Endodermal cell (in vitro differentiated cells): ENCODE results near the gene UBL7. TPM values are rescaled to one million over a fixed set of nuclear protein-coding genes. Genes with fewer than 3 reads are reported as not detected.

Experiments
- DNase-seq: peaks from one replicate; pipeline ENCODE4 v3.0.0-alpha.2; 2017
- H3K27ac ChIP-seq: 2 replicates; pipeline ENCODE4 v1.5.1; 2013; ENCODE audit warnings: mild to moderate bottlenecking, low read depth, low read length, moderate library complexity
- H3K27me3 ChIP-seq: 2 replicates; pipeline ENCODE4 v1.6.1; 2013; ENCODE audit warnings: mild to moderate bottlenecking, low read length, moderate library complexity; ENCODE audit not compliant: insufficient read depth, control insufficient read depth, poor library complexity, severe bottlenecking
- H3K36me3 ChIP-seq: 2 replicates; pipeline ENCODE4 v1.7.0; 2013; ENCODE audit warnings: mild to moderate bottlenecking, low read length, moderate library complexity; ENCODE audit not compliant: control insufficient read depth, insufficient read depth
- H3K4me1 ChIP-seq: one replicate; pipeline ENCODE4 v1.7.0; 2013; ENCODE audit warnings: low read length; ENCODE audit not compliant: control insufficient read depth, insufficient read depth
- H3K4me3 ChIP-seq: 2 replicates; pipeline ENCODE4 v1.5.1; 2013; ENCODE audit warnings: mild to moderate bottlenecking, low read length, moderate library complexity
- H3K9ac ChIP-seq: 2 replicates; pipeline ENCODE4 v1.6.1; 2013; ENCODE audit warnings: mild to moderate bottlenecking, low read length, moderate library complexity; ENCODE audit not compliant: poor library complexity, severe bottlenecking; ENCODE audit errors: extremely low read depth
- H3K9me3 ChIP-seq: 2 replicates; pipeline ENCODE4 v1.6.1; 2013; ENCODE audit warnings: mild to moderate bottlenecking, low read length, moderate library complexity; ENCODE audit not compliant: control insufficient read depth
- H3K27ac Mint-ChIP-seq: 2 replicates; pipeline ENCODE4 v1.8.0; 2020; ENCODE audit warnings: mixed read lengths
- H3K27me3 Mint-ChIP-seq: 2 replicates; pipeline ENCODE4 v1.8.0; 2021; ENCODE audit warnings: mild to moderate bottlenecking, mixed read lengths; ENCODE audit not compliant: insufficient read depth
- H3K36me3 Mint-ChIP-seq: 2 replicates; pipeline ENCODE4 v1.8.0; 2020; ENCODE audit warnings: low read depth, mixed read lengths
- H3K4me1 Mint-ChIP-seq: 2 replicates; pipeline ENCODE4 v1.8.0; 2020; ENCODE audit warnings: mixed read lengths
- H3K4me3 Mint-ChIP-seq: 2 replicates; pipeline ENCODE4 v1.8.0; 2020; ENCODE audit warnings: mild to moderate bottlenecking, moderate library complexity, mixed read lengths
- H3K9me3 Mint-ChIP-seq: 2 replicates; pipeline ENCODE4 v1.8.0; 2020; ENCODE audit warnings: mild to moderate bottlenecking, mixed read lengths
- CTCF ChIP-seq: fragments of 200-600 bp; sonication (generic); conservative IDR thresholded peaks from 2 replicates; pipeline ENCODE4 v1.5.0; 2021; ENCODE audit warnings: antibody characterized with exemption, mild to moderate bottlenecking
- WGBS, 2 experiments: methylation state at CpG; one replicate each; pipeline versions ENCODE4 v1.1.5 to v1.1.7; 2013; ENCODE audit warnings: missing lambda C conversion rate in 2 of 2, mixed read lengths in 1 of 2; ENCODE audit not compliant: insufficient coverage in 1 of 2, insufficient read length in 1 of 2; 5-methylcytosine and 5-hydroxymethylcytosine counted together
- total RNA-seq, 2 donors: library from RNA; stranded (reverse); fragmentation: NEBNext Ultra II Directional in 1 of 2; extraction: Animal tissue kit (Norgen Biotek cat#: 25700) in 1 of 2; gene quantifications; 2 replicates in 1 of 2; 3 replicates in 1 of 2; pipeline ENCODE4 v1.2.1, GENCODE V29; 2021

Gene UBL7
- total RNA-seq, 2 donors from 2014 or later = 38.5 to 52.6 TPM

- H3K9me3 ChIP-seq = no peaks in the 10 kb centered on the region
- no peak for DNase-seq
- peaks cover 17% of the 10 kb centered on the region for H3K36me3 Mint-ChIP-seq
- no peak for TF ChIP-seq CTCF
- H3K4me3 ChIP-seq = no peak overlapping the region
- peaks cover 3% of the 10 kb centered on the region for H3K4me1 ChIP-seq
- no peaks in the 10 kb centered on the region for H3K27me3 Mint-ChIP-seq
- WGBS, 2 experiments = 90 to 96% methylated on average over 4 to 5 of the region's 5 CpGs
- no peaks in the 10 kb centered on the region for H3K4me1 Mint-ChIP-seq
- no peak overlapping the region for H3K4me3 Mint-ChIP-seq
- H3K27ac ChIP-seq = no peak overlapping the region
- peaks cover 27% of the 10 kb centered on the region for H3K36me3 ChIP-seq
- H3K9ac ChIP-seq = no peak overlapping the region
- no peaks in the 10 kb centered on the region for H3K9me3 Mint-ChIP-seq
- no peak overlapping the region for H3K27ac Mint-ChIP-seq
- no peaks in the 10 kb centered on the region for H3K27me3 ChIP-seq
These were observed 46.8 kb downstream of the UBL7 start for GRCh38 chr15:74414081-74414580.

DNA sequence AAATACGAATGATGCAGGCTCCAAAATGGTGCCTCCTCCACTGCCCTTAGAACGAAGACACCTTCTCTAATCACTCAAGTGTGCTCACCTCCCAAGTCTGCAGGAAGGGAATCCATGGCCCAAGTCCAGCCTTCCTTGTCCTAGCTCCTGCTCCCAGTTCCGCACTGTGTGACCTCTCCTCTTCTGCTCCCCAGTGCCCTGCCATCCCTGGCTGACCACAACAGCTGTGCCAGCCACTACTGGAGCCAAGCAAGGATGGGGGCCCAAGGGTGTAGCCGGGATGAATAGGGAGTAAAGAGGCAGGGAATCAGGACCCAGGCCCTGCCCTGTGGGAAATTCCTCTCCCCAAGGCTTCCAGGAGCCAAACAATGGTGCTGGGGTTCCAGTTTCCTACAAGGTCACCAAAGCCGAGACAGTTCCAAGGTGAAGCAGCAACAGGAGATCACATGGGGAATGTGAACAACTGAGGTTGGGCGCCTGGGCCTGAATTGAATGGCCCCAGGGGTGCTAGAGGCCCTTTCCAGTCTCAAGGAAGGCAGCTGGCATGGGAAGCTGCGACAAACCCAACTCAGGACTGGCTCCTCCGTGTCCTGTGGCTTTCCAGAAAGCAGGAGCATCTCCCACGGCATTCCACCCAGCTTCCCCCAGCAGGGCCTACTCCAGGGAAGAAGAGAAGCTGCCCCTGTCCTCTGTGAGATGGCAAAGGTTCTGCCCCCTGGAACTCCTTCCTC lies 47.4 kb downstream of the UBL7 start:
- WGBS, 2 experiments = 90 to 92% methylated on average over 8 to 9 of the region's 9 CpGs
- Histone ChIP-seq H3K9me3 (no peaks in the 10 kb centered on the region), H3K4me1 (no peaks in the 10 kb centered on the region), H3K36me3 (peaks cover 27% of the 10 kb centered on the region), H3K4me3 (no peak overlapping the region), H3K9ac (no peak overlapping the region), H3K27ac (no peak overlapping the region), H3K27me3 (no peaks in the 10 kb centered on the region)
- no peak for TF ChIP-seq CTCF
- no peaks in the 10 kb centered on the region for H3K27me3 Mint-ChIP-seq
- no peak overlapping the region for H3K27ac Mint-ChIP-seq
- H3K4me3 Mint-ChIP-seq = no peak overlapping the region
- no peaks in the 10 kb centered on the region for H3K9me3 Mint-ChIP-seq
- H3K4me1 Mint-ChIP-seq = no peaks in the 10 kb centered on the region
- peaks cover 17% of the 10 kb centered on the region for H3K36me3 Mint-ChIP-seq
- DNase-seq = no peak

DNA sequence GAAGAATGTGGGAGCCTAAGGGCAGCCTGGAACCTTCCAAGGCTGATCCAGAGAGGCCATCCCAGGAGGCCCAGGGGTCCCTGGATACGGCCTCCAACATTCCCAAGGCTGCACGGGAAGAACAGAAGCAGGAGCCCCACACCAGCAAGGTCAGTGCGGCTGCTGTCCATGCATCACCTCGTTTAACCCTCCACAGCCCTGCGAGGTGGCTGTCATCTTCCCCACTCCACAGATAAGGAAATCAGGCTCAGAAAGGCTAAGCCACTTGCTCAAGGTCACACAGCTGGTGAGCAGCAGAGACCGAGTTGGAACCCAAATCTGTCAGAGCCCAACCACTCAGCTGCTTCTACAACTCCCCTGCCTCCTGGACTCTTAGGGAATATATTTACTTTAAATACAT lies 48.8 kb downstream of the UBL7 start:
- no peak overlapping the region for H3K27ac Mint-ChIP-seq
- TF ChIP-seq CTCF = no peak

More for the DNA sequence above, 48.8 kb downstream of the UBL7 start:
- H3K27me3 ChIP-seq = no peaks in the 10 kb centered on the region
- 86 to 90% methylated on average over 4 to 6 of the region's 6 CpGs for WGBS, 2 experiments
- no peaks in the 10 kb centered on the region for H3K9me3 Mint-ChIP-seq
- no peaks in the 10 kb centered on the region for H3K27me3 Mint-ChIP-seq
- no peaks in the 10 kb centered on the region for H3K9me3 ChIP-seq
- H3K36me3 Mint-ChIP-seq = peaks cover 17% of the 10 kb centered on the region
- no peak overlapping the region for H3K27ac ChIP-seq
- H3K4me1 Mint-ChIP-seq = no peaks in the 10 kb centered on the region
- H3K9ac ChIP-seq = no peak overlapping the region
- no peak overlapping the region for H3K4me3 Mint-ChIP-seq
- no peak overlapping the region for H3K4me3 ChIP-seq
- peaks cover under 1% of the 10 kb centered on the region for H3K4me1 ChIP-seq
- H3K36me3 ChIP-seq = peaks cover 27% of the 10 kb centered on the region
- DNase-seq = no peak
